ENCODE measurements around the gene OR8B2. TPM values are rescaled to one million over a fixed set of nuclear protein-coding genes. Genes with fewer than 3 reads are reported as not detected.

OR8B2 gene
- total RNA-seq, 1 donor from 2014 or later: not detected

Other genes starting within 250 kb of the OR8B2 start
- not detected in 2 replicates for gene OR10D3, start 201.2 kb downstream of the OR8B2 start, total RNA-seq
- gene OR8G1, start 143.4 kb downstream of the OR8B2 start, total RNA-seq: not detected in 2 replicates
- not detected in 2 replicates for gene OR8G5, start 128.1 kb downstream of the OR8B2 start, total RNA-seq
- not detected in 2 replicates for gene OR8D1, start 70.5 kb downstream of the OR8B2 start, total RNA-seq
- gene OR8D2, start 64.3 kb downstream of the OR8B2 start, total RNA-seq: not detected in 2 replicates
- not detected in 2 replicates for gene OR8B3, start 14.5 kb upstream of the OR8B2 start, total RNA-seq
- not detected in 2 replicates for gene OR8B4, start 40.4 kb upstream of the OR8B2 start, total RNA-seq
- gene OR8B8, start 61.2 kb upstream of the OR8B2 start, total RNA-seq: not detected in 2 replicates
- gene OR8B12, start 159.2 kb upstream of the OR8B2 start, total RNA-seq: not detected in 2 replicates
- not detected in 2 replicates for gene OR8A1, start 185.5 kb upstream of the OR8B2 start, total RNA-seq
- not detected in 2 replicates for gene PANX3, start 226.9 kb upstream of the OR8B2 start, total RNA-seq
- gene TBRG1, start 238.4 kb upstream of the OR8B2 start, total RNA-seq: 12.4 and 20.5 TPM in 2 replicates

All from glomerular endothelial cell (primary cell).